ENCODE data around the gene RAB33A.

DNA sequence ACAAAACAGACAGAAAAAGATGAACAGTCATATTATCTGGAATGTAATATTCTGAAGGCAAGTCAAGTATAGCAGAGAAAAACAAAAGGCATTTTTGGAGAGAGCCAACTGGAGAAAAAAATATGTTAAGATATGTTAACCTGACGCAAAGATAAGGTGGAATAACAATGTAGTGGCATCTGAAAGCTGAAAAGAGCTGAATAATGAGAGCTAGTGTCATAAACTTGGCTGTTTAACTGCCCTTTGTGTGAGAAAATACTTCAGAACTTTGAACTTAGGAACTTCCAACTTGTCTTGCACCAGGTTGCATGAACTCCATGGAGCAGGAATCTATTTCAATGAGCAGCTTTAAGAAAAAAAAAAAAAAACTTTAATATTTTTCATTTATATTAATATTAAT, 32.9 kb downstream of the RAB33A start:
- no peak for TF ChIP-seq TCF7L2 (IDR thresholded peaks at IDR 0.05; ENCODE audit: low read depth, low read length)
- TF ChIP-seq MAFG (tag; conservative IDR thresholded peaks at IDR 0.05), result no peak
- TF ChIP-seq, protein P1, sequence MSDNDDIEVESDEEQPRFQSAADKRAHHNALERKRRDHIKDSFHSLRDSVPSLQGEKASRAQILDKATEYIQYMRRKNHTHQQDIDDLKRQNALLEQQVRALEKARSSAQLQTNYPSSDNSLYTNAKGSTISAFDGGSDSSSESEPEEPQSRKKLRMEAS (CRISPR knock-in tag; IDR thresholded peaks at IDR 0.05), result no peak
- TF ChIP-seq NFRKB (IDR thresholded peaks at IDR 0.05; ENCODE audit: low read depth), result no peak
- TF ChIP-seq CBFB (CRISPR knock-in tag; IDR thresholded peaks at IDR 0.05), result no peak
- TF ChIP-seq, protein P2, sequence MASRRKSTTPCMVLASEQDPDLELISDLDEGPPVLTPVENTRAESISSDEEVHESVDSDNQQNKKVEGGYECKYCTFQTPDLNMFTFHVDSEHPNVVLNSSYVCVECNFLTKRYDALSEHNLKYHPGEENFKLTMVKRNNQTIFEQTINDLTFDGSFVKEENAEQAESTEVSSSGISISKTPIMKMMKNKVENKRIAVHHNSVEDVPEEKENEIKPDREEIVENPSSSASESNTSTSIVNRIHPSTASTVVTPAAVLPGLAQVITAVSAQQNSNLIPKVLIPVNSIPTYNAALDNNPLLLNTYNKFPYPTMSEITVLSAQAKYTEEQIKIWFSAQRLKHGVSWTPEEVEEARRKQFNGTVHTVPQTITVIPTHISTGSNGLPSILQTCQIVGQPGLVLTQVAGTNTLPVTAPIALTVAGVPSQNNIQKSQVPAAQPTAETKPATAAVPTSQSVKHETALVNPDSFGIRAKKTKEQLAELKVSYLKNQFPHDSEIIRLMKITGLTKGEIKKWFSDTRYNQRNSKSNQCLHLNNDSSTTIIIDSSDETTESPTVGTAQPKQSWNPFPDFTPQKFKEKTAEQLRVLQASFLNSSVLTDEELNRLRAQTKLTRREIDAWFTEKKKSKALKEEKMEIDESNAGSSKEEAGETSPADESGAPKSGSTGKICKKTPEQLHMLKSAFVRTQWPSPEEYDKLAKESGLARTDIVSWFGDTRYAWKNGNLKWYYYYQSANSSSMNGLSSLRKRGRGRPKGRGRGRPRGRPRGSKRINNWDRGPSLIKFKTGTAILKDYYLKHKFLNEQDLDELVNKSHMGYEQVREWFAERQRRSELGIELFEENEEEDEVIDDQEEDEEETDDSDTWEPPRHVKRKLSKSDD (conservative IDR thresholded peaks at IDR 0.05; ENCODE audit: low read length), result no peak

Data from K562 (cell line).